Epithelial cell of prostate (primary cell): Measurements from ENCODE around the gene MBNL2.

Experiments
- DNase-seq: peaks from one replicate; pipeline ENCODE4 v3.0.0-alpha.2; 2011; ENCODE audit warnings: low read depth, low spot score
- H3K27ac ChIP-seq: fragments of 450-650 bp; 2 replicates; pipeline ENCODE4 v1.5.1; 2017; ENCODE audit warnings: mild to moderate bottlenecking

MBNL2 gene

GRCh38 chr13:97249093-97249795 is 27.1 kb downstream of the MBNL2 start:
- H3K27ac ChIP-seq = peak overlapping the region; percentile 9
- no peak for DNase-seq

- no peak for DNase-seq
- peak overlapping the region; percentile 9 for H3K27ac ChIP-seq
Observed at GRCh38 chr13:97249796-97250495, 27.8 kb downstream of the MBNL2 start.

GRCh38 chr13:97250560-97250959 is 28.4 kb downstream of the MBNL2 start:
- no peak for DNase-seq
- H3K27ac ChIP-seq = peak overlapping the region; percentile 9

- no peak for DNase-seq
- H3K27ac ChIP-seq = no peak overlapping the region
Observed at GRCh38 chr13:97252735-97253134, 30.6 kb downstream of the MBNL2 start.

- peak overlapping the region; percentile 63 for H3K27ac ChIP-seq
- no peak for DNase-seq
Observed at GRCh38 chr13:97253581-97254293, 31.6 kb downstream of the MBNL2 start.

GRCh38 chr13:97254816-97255215 is 32.7 kb downstream of the MBNL2 start:
- no peak for DNase-seq
- peak overlapping the region; percentile 63 for H3K27ac ChIP-seq

- H3K27ac ChIP-seq = peak overlapping the region; percentile 63
- no peak for DNase-seq
Observed at GRCh38 chr13:97255515-97256021, 33.4 kb downstream of the MBNL2 start.

GRCh38 chr13:97256343-97256783 is 34.2 kb downstream of the MBNL2 start:
- H3K27ac ChIP-seq = peak overlapping the region; percentile 63
- no peak for DNase-seq

GRCh38 chr13:97257228-97257755 is 35.2 kb downstream of the MBNL2 start:
- peak overlapping the region; percentile 63 for H3K27ac ChIP-seq
- no peak for DNase-seq

- no peak for DNase-seq
- H3K27ac ChIP-seq = peak overlapping the region; percentile 63
Observed at GRCh38 chr13:97257800-97258799, 36.0 kb downstream of the MBNL2 start.

GRCh38 chr13:97258801-97259200 is 36.7 kb downstream of the MBNL2 start:
- no peak for DNase-seq
- peak overlapping the region; percentile 63 for H3K27ac ChIP-seq

- H3K27ac ChIP-seq = peak overlapping the region; percentile 48
- no peak for DNase-seq
Observed at GRCh38 chr13:97259410-97259797, 37.3 kb downstream of the MBNL2 start.

- peak overlapping the region; percentile 48 for H3K27ac ChIP-seq
- no peak for DNase-seq
Observed at GRCh38 chr13:97259798-97260714, 37.9 kb downstream of the MBNL2 start.

- no peak overlapping the region for H3K27ac ChIP-seq
- DNase-seq = no peak
Observed at GRCh38 chr13:97261254-97262005, 39.3 kb downstream of the MBNL2 start.

GRCh38 chr13:97262058-97262457 is 39.9 kb downstream of the MBNL2 start:
- no peak for DNase-seq
- no peak overlapping the region for H3K27ac ChIP-seq

GRCh38 chr13:97263160-97263559 is 41.0 kb downstream of the MBNL2 start:
- no peak overlapping the region for H3K27ac ChIP-seq
- no peak for DNase-seq

- H3K27ac ChIP-seq = no peak overlapping the region
- DNase-seq = no peak
Observed at GRCh38 chr13:97264663-97265062, 42.5 kb downstream of the MBNL2 start.

GRCh38 chr13:97266332-97266731 is 44.2 kb downstream of the MBNL2 start:
- no peak overlapping the region for H3K27ac ChIP-seq
- DNase-seq = no peak
